Suprapubic skin (tissue), 4 donors: Measurements from ENCODE around the gene ZNF628. TPM values are rescaled to one million over a fixed set of nuclear protein-coding genes. Genes with fewer than 3 reads are reported as not detected.

Source experiments
- DNase-seq, 2 donors: peaks; one replicate each; pipeline ENCODE4 v3.0.0-alpha.2; 2019; ENCODE audit warnings: low spot score in 2 of 2
- H3K27ac ChIP-seq: fragments of 200-600 bp; sonication (generic); one replicate; pipeline ENCODE4 v1.5.1; 2019
- H3K27me3 ChIP-seq: fragments of 200-600 bp; sonication (generic); one replicate; pipeline ENCODE4 v1.5.1; 2019
- H3K36me3 ChIP-seq: fragments of 200-600 bp; sonication (generic); one replicate; pipeline ENCODE4 v1.5.1; 2019
- H3K4me1 ChIP-seq: fragments of 200-600 bp; sonication (generic); one replicate; pipeline ENCODE4 v1.5.1; 2019
- H3K4me3 ChIP-seq: fragments of 200-600 bp; sonication (generic); one replicate; pipeline ENCODE4 v1.5.1; 2019; ENCODE audit warnings: mild to moderate bottlenecking
- H3K9me3 ChIP-seq: fragments of 200-600 bp; sonication (generic); one replicate; pipeline ENCODE4 v1.5.1; 2019
- EP300 ChIP-seq: sonication (generic); formaldehyde crosslinking; IDR thresholded peaks from one replicate; pipeline ENCODE4 v1.6.1; 2017; ENCODE audit warnings: antibody characterized with exemption
- POLR2A ChIP-seq, 2 donors: fragments of 450-650 bp; IDR thresholded peaks; one replicate each; pipeline ENCODE4 v1.6.1; 2017; ENCODE audit warnings: antibody characterized with exemption in 2 of 2, mild to moderate bottlenecking in 2 of 2, moderate library complexity in 2 of 2
- POLR2AphosphoS5 ChIP-seq, 3 donors: sonication (generic); formaldehyde crosslinking; IDR thresholded peaks; one replicate each; pipeline ENCODE4 v1.6.1; 2017; ENCODE audit warnings: antibody characterized with exemption in 3 of 3
- WGBS: methylation state at CpG from one replicate; pipeline ENCODE4 v1.1.5; 2018; 5-methylcytosine and 5-hydroxymethylcytosine counted together
- total RNA-seq, 4 donors: library from RNA; depleted of rRNA; stranded (reverse); fragments of >200 nt; gene quantifications; one replicate each; pipeline ENCODE4 v1.1.0, GENCODE V29; 2016
- TF ChIP-seq, protein P1 (sequence below), 2 donors: fragments of 200-600 bp in 1 of 2; fragments of 450-650 bp in 1 of 2; sonication (generic) in 1 of 2; IDR thresholded peaks; one replicate each; pipeline ENCODE4 v1.5.1; 2016 to 2019; ENCODE audit warnings: antibody characterized with exemption in 2 of 2, mild to moderate bottlenecking in 1 of 2, moderate library complexity in 1 of 2

ZNF628 gene
- total RNA-seq, 4 donors from 2014 or later: 17.3 to 22.9 (median 19.8) TPM

DNA sequence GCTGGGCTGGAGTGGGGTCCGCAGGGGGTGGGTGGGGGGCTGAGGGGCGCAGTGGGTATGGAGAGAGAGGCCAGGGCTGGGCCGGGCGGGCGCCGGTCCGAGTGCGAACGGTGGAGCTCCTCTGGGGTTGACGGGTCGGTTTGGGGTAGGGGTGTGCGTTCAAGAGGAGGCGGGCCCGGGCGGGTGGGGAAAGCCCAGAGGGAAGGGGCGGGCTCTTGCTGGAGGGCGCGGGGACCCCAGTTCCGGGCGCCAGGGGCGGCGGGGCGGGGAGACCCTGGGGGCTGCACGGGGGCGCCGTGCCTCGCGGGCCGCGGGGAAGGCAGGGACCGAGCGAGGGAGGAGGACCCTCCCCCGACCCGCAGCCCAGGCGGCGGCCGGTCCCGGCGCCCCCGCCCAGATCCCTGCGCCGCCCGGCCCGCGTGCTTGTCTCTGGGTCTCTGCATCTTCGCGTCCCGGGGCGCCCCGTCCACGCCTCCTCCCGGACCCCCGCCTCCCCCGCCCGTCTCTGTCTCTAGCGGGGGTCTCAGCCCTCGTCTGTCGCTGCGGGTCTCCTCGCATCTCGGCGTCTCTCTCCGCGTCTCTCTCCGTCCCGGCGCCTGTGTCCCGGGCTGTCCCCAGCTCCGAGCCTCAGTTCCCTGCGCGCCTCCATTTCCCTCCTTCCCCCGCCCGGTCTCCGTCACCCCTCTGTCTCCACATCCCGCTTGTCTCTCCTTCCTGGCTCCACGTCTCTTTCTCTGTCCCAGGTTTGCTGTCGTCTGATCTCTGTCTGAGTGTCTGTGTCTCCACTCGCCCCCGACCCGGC is 25.1 kb upstream of the ZNF628 start:
- Histone ChIP-seq H3K27ac (no peak overlapping the region), H3K36me3 (peaks cover 16% of the 10 kb centered on the region), H3K4me3 (peak overlapping the region; percentile 44), H3K9me3 (no peaks in the 10 kb centered on the region), H3K27me3 (peaks cover 44% of the 10 kb centered on the region), H3K4me1 (peaks cover 39% of the 10 kb centered on the region)
- no peak for DNase-seq
- TF ChIP-seq POLR2AphosphoS5 (IDR thresholded peaks at IDR 0.05): no peak
- no peak for TF ChIP-seq POLR2A (IDR thresholded peaks at IDR 0.05)
- TF ChIP-seq EP300: no peak
- TF ChIP-seq, protein P1, sequence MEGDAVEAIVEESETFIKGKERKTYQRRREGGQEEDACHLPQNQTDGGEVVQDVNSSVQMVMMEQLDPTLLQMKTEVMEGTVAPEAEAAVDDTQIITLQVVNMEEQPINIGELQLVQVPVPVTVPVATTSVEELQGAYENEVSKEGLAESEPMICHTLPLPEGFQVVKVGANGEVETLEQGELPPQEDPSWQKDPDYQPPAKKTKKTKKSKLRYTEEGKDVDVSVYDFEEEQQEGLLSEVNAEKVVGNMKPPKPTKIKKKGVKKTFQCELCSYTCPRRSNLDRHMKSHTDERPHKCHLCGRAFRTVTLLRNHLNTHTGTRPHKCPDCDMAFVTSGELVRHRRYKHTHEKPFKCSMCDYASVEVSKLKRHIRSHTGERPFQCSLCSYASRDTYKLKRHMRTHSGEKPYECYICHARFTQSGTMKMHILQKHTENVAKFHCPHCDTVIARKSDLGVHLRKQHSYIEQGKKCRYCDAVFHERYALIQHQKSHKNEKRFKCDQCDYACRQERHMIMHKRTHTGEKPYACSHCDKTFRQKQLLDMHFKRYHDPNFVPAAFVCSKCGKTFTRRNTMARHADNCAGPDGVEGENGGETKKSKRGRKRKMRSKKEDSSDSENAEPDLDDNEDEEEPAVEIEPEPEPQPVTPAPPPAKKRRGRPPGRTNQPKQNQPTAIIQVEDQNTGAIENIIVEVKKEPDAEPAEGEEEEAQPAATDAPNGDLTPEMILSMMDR (IDR thresholded peaks at IDR 0.05): no peak
- 2% methylated on average over 36 of the region's 80 CpGs for WGBS

DNA sequence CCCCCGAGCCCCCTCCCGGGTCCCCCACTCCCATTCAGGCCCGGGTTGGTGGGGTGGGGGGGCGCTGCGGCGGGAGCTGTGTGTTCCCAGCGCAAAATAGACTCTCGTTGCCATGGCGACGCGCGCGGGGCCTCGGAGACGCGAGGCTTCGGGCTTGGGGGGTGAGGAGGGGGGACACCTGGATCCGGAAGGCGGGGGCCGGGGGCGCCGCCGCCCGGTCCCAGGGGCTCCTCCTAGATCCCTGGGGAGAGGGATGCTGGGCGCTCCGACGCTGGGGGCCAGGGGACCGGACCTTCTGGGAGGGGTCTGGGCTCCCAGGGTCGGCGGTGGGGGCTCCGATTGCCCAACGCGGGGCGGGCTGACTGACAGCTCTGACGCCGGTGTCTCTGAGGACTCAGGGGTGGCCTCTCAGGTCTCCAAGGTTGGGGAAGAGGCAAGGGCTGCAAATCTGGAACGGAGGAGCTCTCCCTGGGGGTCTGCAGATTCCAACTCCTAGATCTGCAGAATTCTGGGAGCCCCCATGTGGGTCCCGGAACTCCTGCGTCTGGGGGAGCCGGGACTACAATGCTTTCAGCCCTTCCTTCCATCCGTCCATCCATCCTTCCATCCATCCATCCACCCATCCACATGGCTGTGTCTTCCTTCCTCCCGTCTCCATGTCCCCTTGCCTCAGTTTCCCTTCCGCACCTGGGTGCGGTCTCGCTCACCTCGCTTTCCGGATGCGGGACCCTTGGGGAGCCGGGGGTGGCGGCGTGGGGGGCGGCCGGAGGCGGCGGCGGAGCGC is 24.3 kb upstream of the ZNF628 start:
- TF ChIP-seq, protein P1 (IDR thresholded peaks at IDR 0.05): no peak
- TF ChIP-seq EP300: no peak
- no peak for TF ChIP-seq POLR2AphosphoS5 (IDR thresholded peaks at IDR 0.05)
- no peak for TF ChIP-seq POLR2A (IDR thresholded peaks at IDR 0.05)
- 3% methylated on average over 23 of the region's 57 CpGs for WGBS
- Histone ChIP-seq H3K27me3 (peaks cover 41% of the 10 kb centered on the region), H3K36me3 (peaks cover 20% of the 10 kb centered on the region), H3K4me1 (peaks cover 33% of the 10 kb centered on the region), H3K9me3 (no peaks in the 10 kb centered on the region), H3K27ac (no peak overlapping the region), H3K4me3 (peak overlapping the region; percentile 44)
- no peak for DNase-seq

DNA sequence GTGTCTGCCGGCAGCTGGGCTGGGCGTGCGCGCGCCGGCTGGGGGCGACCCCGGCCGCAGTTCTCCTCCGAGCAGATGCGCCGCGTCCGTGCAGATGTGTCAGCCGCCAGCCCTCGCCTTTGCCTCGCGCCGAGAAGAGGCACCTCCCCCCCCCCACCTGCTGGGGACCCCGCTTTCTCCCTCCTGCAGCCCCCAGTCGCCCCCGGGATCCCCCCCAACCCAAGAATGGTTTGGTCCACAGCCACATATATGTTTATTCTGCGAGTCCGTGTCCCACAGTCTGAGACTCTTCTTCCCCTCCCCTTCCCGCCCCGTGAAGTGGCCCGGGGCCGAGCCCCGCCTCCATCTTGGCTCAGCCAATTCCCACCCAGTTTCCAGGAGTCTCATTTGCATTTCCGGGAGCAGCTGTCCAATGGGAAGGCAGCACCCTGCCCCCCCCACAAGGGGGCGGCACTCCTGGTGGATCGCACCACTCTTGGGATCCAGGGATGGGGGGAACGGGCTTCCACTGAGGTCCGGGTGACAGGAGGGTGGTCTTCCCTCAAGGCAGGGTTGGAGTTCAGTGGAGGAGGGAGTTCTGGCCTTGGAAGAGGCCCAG is 23.6 kb upstream of the ZNF628 start:
- 7% methylated on average over 16 of the region's 34 CpGs for WGBS
- H3K9me3 ChIP-seq: no peaks in the 10 kb centered on the region
- peaks cover 26% of the 10 kb centered on the region for H3K4me1 ChIP-seq
- peaks cover 20% of the 10 kb centered on the region for H3K36me3 ChIP-seq
- TF ChIP-seq, protein P1 (IDR thresholded peaks at IDR 0.05): no peak
- TF ChIP-seq POLR2A (IDR thresholded peaks at IDR 0.05) (no peak), POLR2AphosphoS5 (IDR thresholded peaks at IDR 0.05) (no peak), EP300 (no peak)
- DNase-seq: peak in 1 of 2 donors; percentile 86
- H3K4me3 ChIP-seq: peak overlapping the region; percentile 44
- peaks cover 37% of the 10 kb centered on the region for H3K27me3 ChIP-seq
- no peak overlapping the region for H3K27ac ChIP-seq

DNA sequence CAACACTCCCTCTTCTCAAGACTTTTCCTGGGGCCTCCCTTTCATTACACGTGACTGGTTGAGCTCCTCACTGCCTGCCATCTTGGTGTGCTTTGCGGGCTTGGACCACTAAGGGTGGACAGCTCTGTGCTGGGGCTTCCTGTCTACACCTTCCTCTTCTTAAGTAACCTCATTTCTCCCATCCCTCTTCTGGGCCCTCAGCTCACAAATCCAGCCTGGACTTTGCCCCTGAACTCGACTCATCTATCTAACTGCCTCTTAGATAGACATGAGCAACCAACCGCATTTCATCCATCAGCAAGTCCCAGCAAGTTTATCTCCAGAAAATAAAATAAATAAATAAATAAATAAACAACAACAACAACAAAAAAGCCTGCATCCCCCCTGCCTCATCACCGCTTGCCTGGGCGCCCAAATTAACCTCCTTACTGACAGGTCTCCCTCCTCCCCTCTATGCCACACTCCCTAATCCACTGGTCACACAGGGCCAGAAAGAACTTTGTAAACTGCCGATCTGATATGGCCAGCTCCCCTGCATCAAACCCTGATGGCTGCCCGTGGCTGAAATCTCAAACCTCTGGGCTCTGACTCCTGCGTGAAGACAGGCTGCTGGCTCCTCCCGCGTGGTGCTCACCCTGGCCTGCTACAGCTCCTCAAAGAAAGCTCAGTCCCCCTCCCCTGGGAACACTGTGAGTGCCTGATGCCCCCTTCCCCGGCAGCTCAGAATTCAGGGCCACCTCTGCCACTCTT is 22.7 kb upstream of the ZNF628 start:
- Histone ChIP-seq H3K4me1 (peaks cover 23% of the 10 kb centered on the region), H3K27ac (no peak overlapping the region), H3K27me3 (peaks cover 37% of the 10 kb centered on the region), H3K4me3 (no peak overlapping the region), H3K36me3 (peaks cover 20% of the 10 kb centered on the region), H3K9me3 (no peaks in the 10 kb centered on the region)
- 88% methylated on average over 10 of the region's 12 CpGs for WGBS
- DNase-seq: no peak
- TF ChIP-seq, protein P1 (IDR thresholded peaks at IDR 0.05): no peak
- TF ChIP-seq POLR2AphosphoS5 (IDR thresholded peaks at IDR 0.05): no peak
- TF ChIP-seq EP300: no peak
- no peak for TF ChIP-seq POLR2A (IDR thresholded peaks at IDR 0.05)
